HG03060 (cell line): Measurements from ENCODE around the gene CEP192.

Experiments
- ATAC-seq: cut with Tn5 transposase; IDR thresholded peaks from one replicate; pipeline ENCODE4 v1.9.1; 2021; ENCODE audit warnings: low read depth, moderate number of reproducible peaks; ENCODE audit not compliant: unreplicated experiment

CEP192 gene

GRCh38 chr18:13138420-13139139, 147.4 kb downstream of the CEP192 start:
- no peak for ATAC-seq

DNA sequence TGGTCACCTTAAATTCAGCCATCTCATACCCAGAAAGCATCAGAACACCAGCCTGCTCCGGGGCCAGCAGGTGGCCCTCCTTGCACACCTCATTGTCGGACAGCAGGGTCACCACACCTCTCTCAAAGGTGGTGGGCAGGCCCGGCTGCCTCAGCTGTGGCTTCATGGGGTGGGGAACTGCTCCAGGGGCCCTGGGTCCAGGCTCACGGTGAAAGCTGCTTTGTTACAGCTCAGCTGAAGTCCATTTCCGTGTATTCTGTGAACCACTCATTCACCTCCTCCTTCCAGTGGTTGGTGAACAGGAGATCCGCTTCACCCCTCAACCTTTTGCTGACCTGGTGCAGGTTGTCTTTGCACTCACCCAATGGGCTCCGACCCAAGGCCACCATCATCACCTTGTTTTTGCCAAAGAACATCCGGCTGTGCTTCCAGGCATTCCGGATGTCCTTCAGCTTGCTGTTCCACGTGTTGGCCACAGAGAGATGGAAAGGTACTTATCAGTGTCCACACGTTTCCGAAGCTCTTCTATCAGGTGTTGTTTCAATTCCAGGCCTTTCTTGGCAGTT, 148.8 kb downstream of the CEP192 start:
- ATAC-seq, result no peak

GRCh38 chr18:13141209-13141608, 150.0 kb downstream of the CEP192 start:
- ATAC-seq, result no peak

- no peak for ATAC-seq
These were observed 154.6 kb downstream of the CEP192 start for GRCh38 chr18:13145636-13146190.

- no peak for ATAC-seq
These were observed 156.0 kb downstream of the CEP192 start for GRCh38 chr18:13147130-13147529.

- no peak for ATAC-seq
These were observed 160.5 kb downstream of the CEP192 start for GRCh38 chr18:13151656-13152055.

DNA sequence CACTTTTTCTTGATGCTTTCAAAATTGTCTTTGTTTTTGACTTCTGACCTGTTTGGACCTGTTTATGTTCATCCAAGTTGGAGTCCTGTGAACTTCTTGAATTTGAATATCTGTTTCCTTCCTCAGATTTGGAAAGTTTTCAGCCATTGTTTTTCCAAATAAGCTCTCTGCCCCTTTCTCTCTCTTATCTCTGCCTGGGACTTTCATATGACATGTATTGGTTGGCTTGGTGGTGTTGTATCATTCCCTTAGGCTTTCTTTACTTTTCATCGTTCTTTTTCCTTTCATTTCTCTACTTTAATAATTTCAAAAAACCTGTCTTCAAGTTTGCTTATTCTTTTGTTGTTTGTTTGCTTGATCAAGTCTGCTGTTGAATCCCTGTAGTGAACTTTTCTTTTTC, 167.3 kb downstream of the CEP192 start:
- ATAC-seq, result no peak

GRCh38 chr18:13159579-13159978, 168.4 kb downstream of the CEP192 start:
- ATAC-seq, result no peak

DNA sequence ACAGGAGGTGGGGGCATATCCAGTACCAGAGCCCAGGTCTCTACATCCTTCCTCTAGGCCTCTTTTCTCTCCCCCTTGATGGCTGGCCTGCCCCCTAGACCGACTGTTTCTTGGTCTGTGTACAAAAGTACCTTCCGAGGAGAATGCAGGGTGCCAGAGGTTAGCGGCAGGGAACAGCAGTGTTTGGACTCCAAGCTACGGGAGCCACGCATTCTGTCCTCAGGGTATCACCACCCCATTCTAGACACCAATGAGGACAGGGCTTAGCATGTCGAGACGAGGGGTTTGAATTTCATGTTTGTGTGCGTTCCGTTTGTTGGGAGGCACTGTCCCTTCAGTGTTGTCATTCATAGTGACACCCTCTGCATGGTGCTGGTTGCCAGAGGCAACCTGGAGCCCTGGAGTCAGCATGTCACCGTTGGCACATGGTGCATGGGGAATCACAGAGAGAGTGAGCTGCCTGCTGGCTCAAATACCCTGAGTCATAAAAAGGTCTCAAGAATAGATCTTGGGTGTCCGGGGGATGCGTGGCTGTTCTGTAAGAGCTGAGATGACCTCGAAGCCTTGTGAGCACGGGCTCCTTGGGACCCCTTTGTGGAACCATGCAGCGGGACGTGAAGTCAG, 170.2 kb downstream of the CEP192 start:
- ATAC-seq, result no peak

DNA sequence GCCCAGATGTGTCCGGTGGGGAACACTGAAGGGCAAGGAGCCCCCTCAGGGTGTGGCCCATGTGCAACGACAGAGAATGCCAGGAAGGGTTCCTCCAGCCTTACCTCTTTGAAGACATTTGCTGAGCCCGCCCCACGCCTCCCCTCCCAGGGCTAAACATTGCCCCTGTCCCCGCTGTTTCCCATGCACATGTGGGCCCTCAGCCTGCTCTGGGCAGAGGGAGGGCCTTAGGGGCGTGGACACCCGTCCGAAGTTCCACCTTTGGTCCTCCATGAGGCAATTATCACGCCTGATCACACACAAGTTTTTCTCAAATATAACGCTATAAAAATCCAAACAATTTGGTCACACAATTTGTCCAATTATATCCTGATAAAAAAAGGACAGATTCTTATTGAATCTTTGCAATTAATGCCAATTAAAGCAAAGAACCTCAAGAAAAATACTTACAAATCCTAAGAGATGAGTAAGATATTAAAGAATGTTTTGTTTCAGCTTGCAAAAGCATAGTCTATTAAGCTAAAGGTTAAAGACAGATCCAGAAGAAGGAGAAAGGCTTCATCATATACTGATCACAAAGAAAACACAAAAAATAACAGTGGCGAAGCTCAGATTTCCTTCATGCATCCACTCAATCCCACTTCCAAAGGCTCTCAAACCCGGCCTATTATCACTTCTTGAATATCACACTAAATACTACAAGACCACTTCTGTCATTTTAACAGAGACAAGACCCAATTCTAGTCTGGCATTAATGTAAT, 172.2 kb downstream of the CEP192 start:
- no peak for ATAC-seq

- ATAC-seq, result no peak
These were observed 173.2 kb downstream of the CEP192 start for GRCh38 chr18:13164406-13164805.

- no peak for ATAC-seq
These were observed 174.7 kb downstream of the CEP192 start for GRCh38 chr18:13165636-13166423.

- no peak for ATAC-seq
These were observed 182.5 kb downstream of the CEP192 start for GRCh38 chr18:13173578-13174145.
